T1000 (cell line): ENCODE data around the gene CIC.
"Not testable (repeated sequence)": the region's sequence is repeated elsewhere in the genome, so short reads cannot be mapped to it uniquely, and the experiment has no call there.

Experiments used
- DNase-seq: peaks from one replicate; lab custom pipeline; 2025; ENCODE audit warnings: mixed read lengths; lab: John Stamatoyannopoulos, UW

CIC gene

GRCh38 chr19:42333975-42334696, 65.1 kb downstream of the CIC start:
- no peak for DNase-seq

GRCh38 chr19:42334697-42335373, 65.8 kb downstream of the CIC start:
- DNase-seq: no peak

- no peak for DNase-seq
Observed at GRCh38 chr19:42335374-42335936, 66.4 kb downstream of the CIC start.

DNA sequence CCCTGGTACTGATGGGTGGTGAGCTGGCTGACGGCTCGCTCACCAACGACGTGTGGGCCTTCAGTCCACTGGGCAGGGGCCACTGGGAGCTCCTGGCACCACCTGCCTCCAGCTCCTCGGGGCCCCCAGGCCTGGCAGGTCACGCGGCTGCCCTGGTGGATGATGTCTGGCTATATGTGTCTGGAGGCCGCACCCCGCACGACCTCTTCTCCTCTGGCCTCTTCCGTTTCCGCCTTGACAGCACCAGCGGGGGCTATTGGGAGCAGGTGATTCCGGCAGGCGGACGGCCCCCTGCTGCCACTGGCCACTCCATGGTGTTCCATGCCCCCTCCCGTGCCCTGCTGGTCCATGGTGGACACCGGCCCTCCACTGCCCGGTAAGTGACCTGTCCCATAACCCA, 66.9 kb downstream of the CIC start:
- DNase-seq: no peak

DNA sequence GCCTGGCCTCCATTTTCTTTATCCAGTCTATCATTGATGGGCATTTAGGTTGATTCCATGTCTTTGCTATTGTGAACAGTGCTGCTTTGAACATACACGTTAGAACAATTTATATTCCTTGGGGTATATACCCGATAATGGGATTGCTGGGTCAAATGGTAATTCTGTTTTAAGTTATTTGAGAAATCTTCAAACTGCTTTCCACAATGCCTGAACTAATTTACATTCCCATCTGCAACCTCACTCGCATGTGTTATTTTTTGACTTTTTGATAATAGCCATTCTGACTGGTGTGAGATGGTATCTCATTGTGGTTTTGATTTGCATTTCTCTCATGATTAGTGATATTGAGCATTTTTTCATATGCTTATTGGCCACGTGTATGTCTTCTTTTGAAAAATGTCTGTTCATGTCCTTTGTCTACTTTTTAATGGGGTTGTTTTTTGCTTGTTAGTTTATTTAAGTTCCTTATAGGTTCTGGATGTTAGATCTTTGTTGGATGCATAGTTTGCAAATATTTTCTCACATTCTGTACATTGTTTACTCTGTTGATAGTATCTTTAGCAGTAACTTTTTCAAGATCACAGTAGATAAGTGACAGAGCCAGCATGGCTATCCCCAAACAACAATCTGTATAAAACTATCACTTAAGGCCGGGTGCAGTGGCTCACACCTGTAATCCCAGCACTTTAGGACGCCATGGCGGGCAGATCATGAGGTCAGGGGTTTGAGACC, 70.2 kb downstream of the CIC start:
- DNase-seq: not testable (repeated sequence)

DNA sequence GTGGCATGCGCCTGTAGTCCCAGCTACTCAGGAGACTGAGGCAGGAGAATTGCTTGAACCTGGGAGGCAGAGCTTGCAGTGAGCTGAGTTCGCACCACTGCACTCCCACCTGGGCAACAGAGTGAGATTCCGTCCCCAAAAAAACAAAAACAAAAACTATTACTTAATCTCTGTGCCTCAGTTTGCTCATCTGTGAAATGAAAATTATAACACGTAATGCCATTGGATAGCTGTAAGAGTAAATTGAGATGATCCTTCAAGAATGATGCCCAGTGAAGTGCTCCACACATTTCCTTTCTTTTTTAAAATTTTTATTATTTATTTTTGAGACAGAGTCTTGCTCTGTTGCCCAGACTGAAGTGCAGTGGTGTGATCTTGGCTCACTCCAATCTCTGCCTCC, 70.9 kb downstream of the CIC start:
- not testable (repeated sequence) for DNase-seq

DNA sequence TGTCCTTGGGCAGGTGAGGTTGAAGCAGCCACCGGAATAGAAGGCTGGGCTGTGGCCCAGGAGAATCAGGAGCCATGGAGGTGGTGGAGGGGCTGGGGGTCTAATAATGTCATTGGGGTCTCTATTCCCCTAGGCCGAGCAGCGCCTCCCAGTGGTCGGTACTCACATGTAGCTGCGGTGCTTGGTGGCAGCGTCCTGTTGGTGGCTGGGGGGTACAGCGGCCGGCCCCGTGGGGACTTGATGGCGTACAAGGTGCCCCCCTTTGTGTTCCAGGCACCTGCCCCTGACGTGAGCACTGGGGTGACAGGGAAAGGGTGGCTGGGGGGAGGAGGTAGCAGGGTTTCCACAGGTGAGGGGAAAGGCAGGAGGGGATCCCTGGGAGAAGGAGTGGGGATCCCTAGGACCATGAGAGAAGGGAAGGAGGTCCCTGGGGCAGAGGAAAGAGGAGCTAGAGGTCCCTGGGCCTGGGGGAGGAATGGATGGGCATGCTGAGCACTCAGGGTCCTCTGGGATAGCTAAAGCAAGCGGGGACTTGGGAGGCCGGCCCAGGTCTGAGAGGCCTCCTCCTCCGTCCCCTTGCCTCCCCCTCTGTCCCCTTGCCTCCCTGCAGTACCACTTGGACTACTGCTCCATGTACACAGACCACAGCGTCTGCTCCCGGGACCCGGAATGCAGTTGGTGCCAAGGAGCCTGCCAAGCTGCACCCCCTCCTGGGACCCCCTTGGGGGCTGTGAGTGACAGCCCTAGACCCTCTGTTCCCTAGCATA, 74.5 kb downstream of the CIC start:
- DNase-seq: no peak

DNA sequence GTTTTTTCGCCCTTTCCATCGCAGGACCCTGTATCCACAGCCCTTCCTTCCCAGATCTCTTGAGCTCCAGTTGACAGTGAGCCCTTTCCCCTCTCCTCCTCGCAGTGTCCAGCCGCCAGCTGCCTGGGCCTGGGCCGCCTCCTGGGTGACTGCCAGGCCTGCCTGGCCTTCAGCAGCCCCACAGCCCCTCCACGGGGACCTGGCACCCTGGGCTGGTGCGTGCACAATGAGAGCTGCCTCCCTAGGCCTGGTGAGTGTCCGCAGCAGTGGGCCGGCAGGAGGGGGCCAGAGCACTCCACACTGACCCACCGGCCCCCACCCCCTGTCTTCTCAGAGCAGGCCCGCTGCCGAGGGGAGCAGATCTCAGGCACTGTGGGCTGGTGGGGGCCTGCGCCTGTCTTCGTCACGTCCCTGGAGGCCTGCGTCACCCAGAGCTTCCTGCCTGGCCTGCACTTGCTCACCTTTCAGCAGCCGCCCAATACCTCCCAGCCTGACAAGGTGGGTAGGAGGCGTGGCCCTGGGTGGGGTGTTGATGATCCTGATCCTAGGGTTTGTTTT, 75.4 kb downstream of the CIC start:
- DNase-seq: no peak
